Gastroesophageal sphincter (tissue), 3 donors: Measurements from ENCODE around the gene SSBP4.
A peak's percentile ranks its signal among the peaks of the same experiment; 100 is the strongest.

Experiments used
- CTCF ChIP-seq, 4 experiments: fragments of 200-600 bp in 2 of 4; fragments of 450-650 bp in 2 of 4; sonication (generic) in 1 of 4; IDR thresholded peaks; one replicate each; pipeline ENCODE4 v1.5.1; 2017 to 2019; ENCODE audit warnings: antibody characterized with exemption in 4 of 4, mild to moderate bottlenecking in 2 of 4, moderate library complexity in 2 of 4
- EP300 ChIP-seq: sonication (generic); formaldehyde crosslinking; IDR thresholded peaks from one replicate; pipeline ENCODE4 v1.6.1; 2017; ENCODE audit warnings: antibody characterized with exemption, mild to moderate bottlenecking
- POLR2A ChIP-seq, 2 donors: fragments of 450-650 bp; IDR thresholded peaks; one replicate each; pipeline ENCODE4 v1.6.1; 2017; ENCODE audit warnings: antibody characterized with exemption in 2 of 2, mild to moderate bottlenecking in 2 of 2, moderate library complexity in 1 of 2
- POLR2AphosphoS5 ChIP-seq: sonication (generic); formaldehyde crosslinking; IDR thresholded peaks from one replicate; pipeline ENCODE4 v1.6.1; 2017; ENCODE audit warnings: antibody characterized with exemption

GRCh38 chr19:18425515-18426415 lies 6.6 kb downstream of the SSBP4 start:
- peak in 3 of 4 experiments; percentile 31 to 46 (median 45) for TF ChIP-seq CTCF (IDR thresholded peaks at IDR 0.05)
- TF ChIP-seq POLR2A (IDR thresholded peaks at IDR 0.05) = no peak
- no peak for TF ChIP-seq EP300
- TF ChIP-seq POLR2AphosphoS5 = no peak
